Measurements from ENCODE around the gene DDB1. TPM values are rescaled to one million over a fixed set of nuclear protein-coding genes. Genes with fewer than 3 reads are reported as not detected.

Gene DDB1
- total RNA-seq, 4 donors from 2014 or later: 102 to 164 (median 118) TPM

GRCh38 chr11:61349916-61350315, 17.0 kb upstream of the DDB1 start:
- H3K36me3 ChIP-seq: peaks cover 36 to 90% (median 71%) of the 10 kb centered on the region in 4 donors
- WGBS: 93% methylated on average over 8 of the region's 10 CpGs
- H3K9me3 ChIP-seq: no peaks in the 10 kb centered on the region
- H3K27me3 ChIP-seq: no peaks in the 10 kb centered on the region
- no peak overlapping the region for H3K27ac ChIP-seq (replicated peaks in 1 of 4)
- H3K4me1 ChIP-seq: peaks cover 0 to 7% (median 0%) of the 10 kb centered on the region in 4 donors
- H3K4me3 ChIP-seq: no peak overlapping the region
- intact Hi-C loops (cut with DNase I): no loop called here
- no peak for TF ChIP-seq EP300 (IDR thresholded peaks at IDR 0.05)
- TF ChIP-seq POLR2A (IDR thresholded peaks at IDR 0.05; ENCODE audit: low read depth): no peak
- no peak for TF ChIP-seq POLR2AphosphoS5 (IDR thresholded peaks at IDR 0.05)
- TF ChIP-seq CTCF (IDR thresholded peaks at IDR 0.05): no peak
- no peak for DNase-seq (ENCODE audit: extremely low spot score)

- DNase-seq (ENCODE audit: extremely low spot score): no peak
- WGBS: 79% methylated on average over 8 of the region's 12 CpGs
- H3K4me3 ChIP-seq: no peak overlapping the region
- H3K27ac ChIP-seq (replicated peaks in 1 of 4): no peak overlapping the region
- no peaks in the 10 kb centered on the region for H3K27me3 ChIP-seq
- intact Hi-C loops (cut with DNase I): no loop called here
- peaks cover 36 to 88% (median 68%) of the 10 kb centered on the region in 4 donors for H3K36me3 ChIP-seq
- peaks cover 0 to 7% (median 0%) of the 10 kb centered on the region in 4 donors for H3K4me1 ChIP-seq
- no peaks in the 10 kb centered on the region for H3K9me3 ChIP-seq
- TF ChIP-seq CTCF (IDR thresholded peaks at IDR 0.05) (no peak), EP300 (IDR thresholded peaks at IDR 0.05) (no peak), POLR2AphosphoS5 (IDR thresholded peaks at IDR 0.05) (no peak), POLR2A (IDR thresholded peaks at IDR 0.05; ENCODE audit: low read depth) (no peak)
Measured at GRCh38 chr11:61349189-61349751, 16.4 kb upstream of the DDB1 start.

- no peak for DNase-seq (ENCODE audit: extremely low spot score)
- Histone ChIP-seq H3K27ac (replicated peaks in 1 of 4) (no peak overlapping the region), H3K9me3 (no peaks in the 10 kb centered on the region), H3K27me3 (no peaks in the 10 kb centered on the region), H3K36me3 (peaks cover 28 to 76% (median 65%) of the 10 kb centered on the region in 4 donors), H3K4me3 (no peak overlapping the region), H3K4me1 (peaks cover 0 to 7% (median 0%) of the 10 kb centered on the region in 4 donors)
- intact Hi-C loops (cut with DNase I): no loop called here
- WGBS: 70% methylated on average over 10 of the region's 11 CpGs
- TF ChIP-seq EP300 (IDR thresholded peaks at IDR 0.05) (no peak), POLR2AphosphoS5 (IDR thresholded peaks at IDR 0.05) (no peak), CTCF (IDR thresholded peaks at IDR 0.05) (no peak)
Measured at GRCh38 chr11:61347916-61348461, 15.1 kb upstream of the DDB1 start.

- DNase-seq (ENCODE audit: extremely low spot score): no peak
- Histone ChIP-seq H3K36me3 (peaks cover 15 to 73% (median 57%) of the 10 kb centered on the region in 4 donors), H3K27ac (replicated peaks in 1 of 4) (no peak overlapping the region)
Measured at GRCh38 chr11:61345954-61346843, 13.3 kb upstream of the DDB1 start.

More at GRCh38 chr11:61345954-61346843, 13.3 kb upstream of the DDB1 start:
- WGBS: 83% methylated on average over 13 of the region's 14 CpGs
- Histone ChIP-seq H3K4me1 (peaks cover 0 to 7% (median 0%) of the 10 kb centered on the region in 4 donors), H3K27me3 (no peaks in the 10 kb centered on the region), H3K9me3 (no peaks in the 10 kb centered on the region), H3K4me3 (no peak overlapping the region)
- intact Hi-C loops (cut with DNase I): no loop called here
- no peak for TF ChIP-seq POLR2AphosphoS5 (IDR thresholded peaks at IDR 0.05)
- TF ChIP-seq EP300 (IDR thresholded peaks at IDR 0.05): no peak
- TF ChIP-seq CTCF (IDR thresholded peaks at IDR 0.05): no peak
- no peak for TF ChIP-seq POLR2A (IDR thresholded peaks at IDR 0.05; ENCODE audit: low read depth)

All from esophagus muscularis mucosa (tissue), 4 donors.